Cardiac fibroblast (primary cell): Measurements from ENCODE around the gene KIF21A.

ENCODE experiments used
- DNase-seq, 2 donors: peaks; one replicate each; pipeline versions ENCODE4 v3.0.0 to v3.0.0-alpha.2; 2010; ENCODE audit warnings: low read depth in 2 of 2
- H3K4me3 ChIP-seq, 2 donors: replicated peaks in 1 of 2; 1 replicate in 1 of 2; 2 replicates in 1 of 2; pipeline ENCODE4 v1.5.1; 2011; ENCODE audit warnings: low read depth in 2 of 2, low read length in 2 of 2, mild to moderate bottlenecking in 2 of 2, moderate library complexity in 1 of 2
- CTCF ChIP-seq: IDR thresholded peaks from one replicate; pipeline ENCODE4 v1.5.1; 2011; ENCODE audit warnings: low read depth, mild to moderate bottlenecking, low read length, inconsistent platforms

KIF21A gene

GRCh38 chr12:39352471-39353017, 90.4 kb downstream of the KIF21A start:
- H3K4me3 ChIP-seq, result no peak overlapping the region
- no peak for TF ChIP-seq CTCF
- DNase-seq, result no peak

- no peak for DNase-seq
- TF ChIP-seq CTCF, result no peak
- H3K4me3 ChIP-seq, result no peak overlapping the region
Measured at GRCh38 chr12:39351153-39351552, 91.8 kb downstream of the KIF21A start.

- H3K4me3 ChIP-seq, result no peak overlapping the region
- no peak for DNase-seq
- no peak for TF ChIP-seq CTCF
Measured at GRCh38 chr12:39348941-39349626, 93.8 kb downstream of the KIF21A start.

- TF ChIP-seq CTCF, result no peak
- H3K4me3 ChIP-seq, result no peak overlapping the region
- no peak for DNase-seq
Measured at GRCh38 chr12:39348523-39348922, 94.4 kb downstream of the KIF21A start.

- H3K4me3 ChIP-seq, result no peak overlapping the region
Measured at GRCh38 chr12:39344926-39345325, 98.0 kb downstream of the KIF21A start.

GRCh38 chr12:39343665-39344064, 99.3 kb downstream of the KIF21A start:
- no peak for DNase-seq
- no peak for TF ChIP-seq CTCF
- no peak overlapping the region for H3K4me3 ChIP-seq

More at GRCh38 chr12:39344926-39345325, 98.0 kb downstream of the KIF21A start:
- no peak for DNase-seq
- TF ChIP-seq CTCF, result no peak
